Measurements from ENCODE around the gene GPX2. TPM values are rescaled to one million over a fixed set of nuclear protein-coding genes. Genes with fewer than 3 reads are reported as not detected.

Gene GPX2
- total RNA-seq, 1 donor from 2014 or later = not detected

DNA sequence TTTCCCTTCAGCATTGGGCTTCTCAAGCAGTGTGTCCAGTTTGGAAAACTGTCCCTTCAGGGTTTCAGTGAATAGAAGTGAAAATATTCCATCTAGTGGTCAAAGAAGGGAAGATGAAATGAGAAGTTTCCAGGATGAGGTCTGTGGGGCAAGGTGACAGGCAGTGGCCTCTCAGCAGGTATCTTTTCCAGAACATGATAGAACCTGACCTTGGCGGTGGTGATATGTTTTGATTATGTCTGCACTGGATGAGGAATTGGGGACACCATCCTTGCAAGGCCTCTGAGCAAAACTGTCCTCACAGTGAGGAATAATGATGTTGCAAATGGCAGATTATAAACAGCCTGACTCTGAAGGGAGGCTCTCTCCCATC, 4.7 kb downstream of the GPX2 start:
- Mint-ChIP-seq H3K4me3 (ENCODE audit: unreplicated experiment) (no peak overlapping the region), H3K27ac (ENCODE audit: unreplicated experiment) (no peak overlapping the region), H3K27me3 (ENCODE audit: unreplicated experiment) (peaks cover 6% of the 10 kb centered on the region), H3K4me1 (ENCODE audit: unreplicated experiment) (peaks cover 14% of the 10 kb centered on the region), H3K36me3 (ENCODE audit: low read depth, unreplicated experiment) (peaks cover 10% of the 10 kb centered on the region), H3K9me3 (ENCODE audit: unreplicated experiment) (no peaks in the 10 kb centered on the region)
- DNase-seq (ENCODE audit: low spot score) = no peak
- TF ChIP-seq, protein P1, sequence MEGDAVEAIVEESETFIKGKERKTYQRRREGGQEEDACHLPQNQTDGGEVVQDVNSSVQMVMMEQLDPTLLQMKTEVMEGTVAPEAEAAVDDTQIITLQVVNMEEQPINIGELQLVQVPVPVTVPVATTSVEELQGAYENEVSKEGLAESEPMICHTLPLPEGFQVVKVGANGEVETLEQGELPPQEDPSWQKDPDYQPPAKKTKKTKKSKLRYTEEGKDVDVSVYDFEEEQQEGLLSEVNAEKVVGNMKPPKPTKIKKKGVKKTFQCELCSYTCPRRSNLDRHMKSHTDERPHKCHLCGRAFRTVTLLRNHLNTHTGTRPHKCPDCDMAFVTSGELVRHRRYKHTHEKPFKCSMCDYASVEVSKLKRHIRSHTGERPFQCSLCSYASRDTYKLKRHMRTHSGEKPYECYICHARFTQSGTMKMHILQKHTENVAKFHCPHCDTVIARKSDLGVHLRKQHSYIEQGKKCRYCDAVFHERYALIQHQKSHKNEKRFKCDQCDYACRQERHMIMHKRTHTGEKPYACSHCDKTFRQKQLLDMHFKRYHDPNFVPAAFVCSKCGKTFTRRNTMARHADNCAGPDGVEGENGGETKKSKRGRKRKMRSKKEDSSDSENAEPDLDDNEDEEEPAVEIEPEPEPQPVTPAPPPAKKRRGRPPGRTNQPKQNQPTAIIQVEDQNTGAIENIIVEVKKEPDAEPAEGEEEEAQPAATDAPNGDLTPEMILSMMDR (IDR thresholded peaks at IDR 0.05; ENCODE audit: unreplicated experiment) = no peak

DNA sequence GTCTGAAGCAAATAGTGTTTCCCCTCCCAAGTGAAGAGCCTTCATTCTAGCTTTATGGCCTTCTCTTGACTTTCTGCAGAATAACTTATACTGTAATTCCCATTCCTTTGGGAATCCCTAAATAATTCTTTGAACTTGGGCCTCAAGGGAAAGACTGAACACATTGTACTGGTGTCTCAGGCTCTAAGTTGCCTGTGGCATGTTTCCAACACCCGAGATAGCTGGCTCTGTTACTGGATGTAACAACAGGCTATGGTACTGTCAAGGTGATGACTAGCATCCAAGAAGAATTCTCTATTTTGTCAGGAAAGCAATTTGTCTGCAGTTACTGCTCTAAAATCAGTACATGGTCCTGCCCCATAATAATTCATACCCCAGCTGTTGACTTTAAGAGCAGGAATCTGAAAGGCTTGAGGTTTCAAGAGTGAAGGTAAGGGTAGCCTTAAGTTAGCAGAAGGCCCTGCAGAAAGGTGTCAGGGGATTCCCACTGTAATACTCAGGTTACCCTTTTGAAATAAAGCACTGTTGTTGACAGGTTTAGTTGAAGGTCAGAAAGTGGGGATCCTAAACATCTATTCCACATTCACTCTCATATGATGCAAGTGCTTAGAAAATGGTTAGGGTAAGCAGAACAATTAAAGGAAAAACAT, 5.2 kb downstream of the GPX2 start:
- Mint-ChIP-seq H3K9me3 (ENCODE audit: unreplicated experiment) (no peaks in the 10 kb centered on the region), H3K4me1 (ENCODE audit: unreplicated experiment) (peaks cover 14% of the 10 kb centered on the region), H3K4me3 (ENCODE audit: unreplicated experiment) (no peak overlapping the region), H3K27me3 (ENCODE audit: unreplicated experiment) (peaks cover 6% of the 10 kb centered on the region), H3K27ac (ENCODE audit: unreplicated experiment) (no peak overlapping the region), H3K36me3 (ENCODE audit: low read depth, unreplicated experiment) (peaks cover 12% of the 10 kb centered on the region)
- DNase-seq (ENCODE audit: low spot score) = no peak
- TF ChIP-seq, protein P1 (IDR thresholded peaks at IDR 0.05; ENCODE audit: unreplicated experiment) = no peak

DNA sequence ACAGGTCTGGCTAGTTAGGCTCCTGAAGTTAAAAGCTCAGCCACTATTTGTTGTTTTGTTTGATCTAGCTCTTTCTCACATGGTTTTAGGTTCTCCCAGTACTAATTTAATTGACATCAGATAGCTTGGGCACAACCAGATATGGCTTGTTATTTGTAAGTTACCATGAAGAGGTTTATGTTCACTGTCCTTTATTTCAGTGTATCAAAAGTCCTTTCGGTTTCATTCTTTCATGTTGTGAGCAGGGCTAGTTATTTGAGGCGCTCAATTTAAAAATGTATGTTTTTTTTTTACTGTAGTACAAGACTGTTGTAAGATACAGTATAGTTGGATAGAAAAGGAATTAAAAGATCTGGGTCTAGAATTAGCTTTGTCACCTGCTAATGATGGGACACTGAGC, 7.0 kb downstream of the GPX2 start:
- H3K27me3 Mint-ChIP-seq (ENCODE audit: unreplicated experiment) = peaks cover 2% of the 10 kb centered on the region
- TF ChIP-seq, protein P1 (IDR thresholded peaks at IDR 0.05; ENCODE audit: unreplicated experiment) = no peak
- H3K36me3 Mint-ChIP-seq (ENCODE audit: low read depth, unreplicated experiment) = peaks cover 15% of the 10 kb centered on the region
- no peak overlapping the region for H3K4me3 Mint-ChIP-seq (ENCODE audit: unreplicated experiment)
- DNase-seq (ENCODE audit: low spot score) = no peak
- H3K9me3 Mint-ChIP-seq (ENCODE audit: unreplicated experiment) = no peaks in the 10 kb centered on the region
- no peak overlapping the region for H3K27ac Mint-ChIP-seq (ENCODE audit: unreplicated experiment)
- peaks cover 14% of the 10 kb centered on the region for H3K4me1 Mint-ChIP-seq (ENCODE audit: unreplicated experiment)

DNA sequence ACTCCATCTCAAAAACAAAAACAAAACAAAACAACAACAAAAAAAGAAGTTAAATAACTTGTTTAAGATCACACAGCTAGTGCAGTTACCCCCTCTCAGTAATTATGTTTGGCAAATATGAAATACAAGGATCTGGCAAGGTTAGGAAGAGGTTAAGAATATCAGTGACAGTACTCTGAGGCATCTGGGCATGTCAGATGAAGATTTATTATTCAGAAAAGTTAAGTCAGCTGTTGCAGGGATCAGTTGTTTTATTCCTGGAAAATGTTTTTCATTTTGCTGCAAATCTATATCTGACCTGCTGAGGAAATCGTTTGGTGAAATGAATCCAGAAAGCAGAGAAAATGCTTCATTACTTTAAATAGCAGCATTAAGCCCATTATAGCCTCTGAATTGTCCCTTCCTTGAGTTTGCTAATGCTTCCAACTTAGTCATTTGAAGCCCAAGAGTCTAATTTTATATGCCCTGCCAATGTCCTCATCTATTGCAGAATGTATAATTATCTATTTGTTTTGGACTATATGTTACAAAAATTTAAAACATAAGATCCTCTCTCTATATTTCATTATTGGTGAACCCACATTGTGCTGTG, 8.1 kb downstream of the GPX2 start:
- peaks cover 14% of the 10 kb centered on the region for H3K4me1 Mint-ChIP-seq (ENCODE audit: unreplicated experiment)
- no peaks in the 10 kb centered on the region for H3K9me3 Mint-ChIP-seq (ENCODE audit: unreplicated experiment)
- peak overlapping the region; percentile 37 for H3K4me3 Mint-ChIP-seq (ENCODE audit: unreplicated experiment)
- DNase-seq (ENCODE audit: low spot score) = no peak
- no peak overlapping the region for H3K27ac Mint-ChIP-seq (ENCODE audit: unreplicated experiment)
- H3K27me3 Mint-ChIP-seq (ENCODE audit: unreplicated experiment) = peaks cover 2% of the 10 kb centered on the region
- TF ChIP-seq, protein P1 (IDR thresholded peaks at IDR 0.05; ENCODE audit: unreplicated experiment) = no peak
- peaks cover 13% of the 10 kb centered on the region for H3K36me3 Mint-ChIP-seq (ENCODE audit: low read depth, unreplicated experiment)

DNA sequence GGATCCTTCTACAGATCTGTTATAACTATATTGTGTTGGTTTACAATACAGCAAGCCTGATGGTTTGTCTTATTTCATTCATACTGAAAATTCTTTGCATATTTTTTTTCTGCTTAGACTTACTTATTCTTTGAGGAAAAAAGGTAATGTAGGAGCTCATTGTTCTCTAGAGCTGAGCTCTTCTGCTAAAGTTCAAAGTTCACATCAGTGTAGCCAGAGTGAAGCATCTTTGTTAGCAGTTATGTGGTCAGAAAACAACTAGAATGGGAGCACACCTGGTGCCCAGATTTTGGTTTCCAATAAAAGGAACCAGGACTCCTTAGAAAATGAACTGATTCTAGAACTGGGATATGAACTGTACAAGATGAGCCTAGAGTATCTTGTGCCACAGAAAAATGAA, 10.3 kb downstream of the GPX2 start:
- TF ChIP-seq, protein P1 (IDR thresholded peaks at IDR 0.05; ENCODE audit: unreplicated experiment) = no peak
- H3K9me3 Mint-ChIP-seq (ENCODE audit: unreplicated experiment) = no peaks in the 10 kb centered on the region
- peaks cover 7% of the 10 kb centered on the region for H3K4me1 Mint-ChIP-seq (ENCODE audit: unreplicated experiment)
- no peak for DNase-seq (ENCODE audit: low spot score)
- H3K36me3 Mint-ChIP-seq (ENCODE audit: low read depth, unreplicated experiment) = peaks cover 10% of the 10 kb centered on the region
- no peak overlapping the region for H3K4me3 Mint-ChIP-seq (ENCODE audit: unreplicated experiment)
- H3K27ac Mint-ChIP-seq (ENCODE audit: unreplicated experiment) = no peak overlapping the region
- H3K27me3 Mint-ChIP-seq (ENCODE audit: unreplicated experiment) = no peaks in the 10 kb centered on the region

All from endothelial cell (in vitro differentiated cells).